Measurements from ENCODE around the gene DIAPH3. TPM values are rescaled to one million over a fixed set of nuclear protein-coding genes. Genes with fewer than 3 reads are reported as not detected.

DIAPH3 gene
- total RNA-seq, 4 donors from 2014 or later: 0.10 to 0.67 TPM; not detected in 2

- WGBS, 2 donors: 73 to 92% methylated on average over 3 of the region's 3 CpGs
These were observed 137.4 kb downstream of the DIAPH3 start for GRCh38 chr13:60026286-60026685.

GRCh38 chr13:60020288-60020687 is 143.4 kb downstream of the DIAPH3 start:
- Histone ChIP-seq H3K27ac (no peak overlapping the region), H3K9me3 (no peaks in the 10 kb centered on the region), H3K4me1 (no peaks in the 10 kb centered on the region), H3K36me3 (no peaks in the 10 kb centered on the region), H3K27me3 (no peaks in the 10 kb centered on the region), H3K4me3 (replicated peaks in 1 of 3) (no peak overlapping the region)
- no peak for TF ChIP-seq POLR2A (IDR thresholded peaks at IDR 0.05)
- TF ChIP-seq CTCF (IDR thresholded peaks at IDR 0.05): no peak
- intact Hi-C loops (cut with DNase I): no loop called here
- DNase-seq: no peak
- WGBS, 2 donors: 97% methylated on average over 3 of the region's 3 CpGs

More at GRCh38 chr13:60026286-60026685, 137.4 kb downstream of the DIAPH3 start:
- Histone ChIP-seq H3K27ac (peak overlapping the region in 2 of 3 donors; percentile 42 to 75), H3K36me3 (no peaks in the 10 kb centered on the region), H3K9me3 (no peaks in the 10 kb centered on the region), H3K4me1 (peaks cover 10 to 26% of the 10 kb centered on the region in 2 donors), H3K4me3 (replicated peaks in 1 of 3) (no peak overlapping the region), H3K27me3 (no peaks in the 10 kb centered on the region)
- intact Hi-C loops (cut with DNase I): no loop called here
- DNase-seq: no peak
- no peak for TF ChIP-seq CTCF (IDR thresholded peaks at IDR 0.05)
- TF ChIP-seq POLR2A (IDR thresholded peaks at IDR 0.05): no peak

- intact Hi-C loops (cut with DNase I): no loop called here
- no peaks in the 10 kb centered on the region for H3K27me3 ChIP-seq
- H3K9me3 ChIP-seq: no peaks in the 10 kb centered on the region
- H3K4me3 ChIP-seq (replicated peaks in 1 of 3): no peak overlapping the region
- H3K27ac ChIP-seq: no peak overlapping the region
- no peaks in the 10 kb centered on the region for H3K4me1 ChIP-seq
- DNase-seq: no peak
- no peaks in the 10 kb centered on the region for H3K36me3 ChIP-seq
- no peak for TF ChIP-seq POLR2A (IDR thresholded peaks at IDR 0.05)
- TF ChIP-seq CTCF (IDR thresholded peaks at IDR 0.05): no peak
- 86 to 89% methylated on average over 6 of the region's 6 CpGs for WGBS, 2 donors
These were observed 144.4 kb downstream of the DIAPH3 start for GRCh38 chr13:60019119-60019993.

GRCh38 chr13:60018536-60018935 is 145.2 kb downstream of the DIAPH3 start:
- DNase-seq: no peak
- Histone ChIP-seq H3K9me3 (no peaks in the 10 kb centered on the region), H3K36me3 (no peaks in the 10 kb centered on the region), H3K4me1 (no peaks in the 10 kb centered on the region), H3K27ac (no peak overlapping the region), H3K27me3 (no peaks in the 10 kb centered on the region), H3K4me3 (replicated peaks in 1 of 3) (no peak overlapping the region)
- TF ChIP-seq CTCF (IDR thresholded peaks at IDR 0.05) (no peak), POLR2A (IDR thresholded peaks at IDR 0.05) (no peak)
- WGBS, 2 donors: 90 to 91% methylated on average over 1 of the region's 1 CpG
- intact Hi-C loops (cut with DNase I): no loop called here

GRCh38 chr13:60016229-60016628 is 147.5 kb downstream of the DIAPH3 start:
- no peak for TF ChIP-seq CTCF (IDR thresholded peaks at IDR 0.05)
- no peak for TF ChIP-seq POLR2A (IDR thresholded peaks at IDR 0.05)
- H3K4me3 ChIP-seq (replicated peaks in 1 of 3): no peak overlapping the region
- no peaks in the 10 kb centered on the region for H3K36me3 ChIP-seq
- H3K27ac ChIP-seq: no peak overlapping the region
- intact Hi-C loops (cut with DNase I): no loop called here
- no peak for DNase-seq
- no peaks in the 10 kb centered on the region for H3K27me3 ChIP-seq
- H3K4me1 ChIP-seq: peaks cover 0 to 13% of the 10 kb centered on the region in 2 donors
- H3K9me3 ChIP-seq: no peaks in the 10 kb centered on the region
- WGBS, 2 donors: 94% methylated on average over 4 of the region's 4 CpGs
